RWPE1 (cell line): Measurements from ENCODE around the gene BAIAP2L2.

Experiments used
- CTCF ChIA-PET: fragments of 350-600 bp; sonication (Branson Sonifier 250); formaldehyde crosslinking; extraction: SDS; loops from one replicate; lab custom pipeline; 2021; lab: Yijun Ruan, JAX
- POLR2A ChIA-PET: fragments of 400-600 bp; formaldehyde crosslinking; extraction: SDS; loops from one replicate; lab custom pipeline; 2020; ENCODE audit warnings: antibody characterized with exemption; ENCODE audit not compliant: low non-redundant PET; lab: Yijun Ruan, JAX
- DNase-seq: peaks from one replicate; pipeline ENCODE4 v3.0.0; 2012; ENCODE audit warnings: low spot score
- H3K27ac ChIP-seq: fragments of 450-650 bp; 2 replicates; pipeline ENCODE4 v1.5.1; 2017
- CTCF ChIP-seq: fragments of 450-650 bp; conservative IDR thresholded peaks from 2 replicates; pipeline ENCODE4 v1.5.1; 2017; ENCODE audit warnings: low read depth, mild to moderate bottlenecking

The BAIAP2L2 gene

DNA sequence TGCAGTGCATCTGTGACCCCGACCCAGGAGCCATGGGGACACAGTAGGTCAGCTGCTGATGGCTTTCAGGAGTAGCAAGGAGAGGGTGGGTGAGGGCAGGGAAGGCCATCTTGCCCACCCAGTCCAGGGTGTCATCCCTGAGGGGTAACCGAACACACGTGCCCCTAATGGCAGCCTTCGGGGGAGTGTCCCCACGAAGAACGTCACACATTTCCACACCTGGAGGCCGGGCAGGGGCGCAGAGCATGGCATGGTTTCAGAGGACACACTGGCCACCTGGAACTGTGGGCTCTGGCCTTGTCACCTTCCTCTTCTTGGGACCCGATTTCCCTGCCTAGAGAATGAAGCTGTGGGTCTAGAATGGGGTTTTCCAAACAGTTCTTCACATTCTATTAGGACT, 19.4 kb upstream of the BAIAP2L2 start:
- no peak for TF ChIP-seq CTCF
- ChIA-PET CTCF (interaction anchor here (0.7 kb wide), 1 partner anchor 17 kb away, joined by 3 read pairs; no protein-coding TSS in a partner anchor), POLR2A (no interaction called here)
- 0 out of 2 replicates have a peak overlapping the region, but pooled peaks have one; percentile 8 for H3K27ac ChIP-seq
- DNase-seq, result no peak

DNA sequence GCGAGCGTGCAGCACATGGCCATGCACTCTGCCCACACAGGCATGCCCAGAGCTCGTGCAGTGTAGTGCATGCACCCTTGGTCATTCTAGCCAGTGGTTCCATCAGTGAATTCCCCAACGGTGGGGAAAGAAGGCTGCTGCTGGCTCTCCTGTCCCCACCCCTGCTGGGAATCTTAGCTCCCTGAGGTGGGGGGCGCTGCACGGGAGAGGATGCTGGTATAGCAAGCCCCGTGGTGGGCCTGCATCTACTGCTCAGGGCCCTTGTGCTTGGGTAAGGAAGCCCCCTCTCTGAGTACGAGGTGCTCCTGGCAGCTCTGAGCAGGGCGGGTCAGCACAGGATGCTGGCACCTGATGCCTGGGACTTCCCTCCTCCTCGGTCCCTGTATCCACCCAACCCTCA, 18.5 kb upstream of the BAIAP2L2 start:
- H3K27ac ChIP-seq, result no peak overlapping the region
- no peak for DNase-seq
- ChIA-PET POLR2A (no interaction called here), CTCF (interaction anchor here (0.5 kb wide), 1 partner anchor 523 kb away, joined by 5 read pairs; no protein-coding TSS in a partner anchor)
- TF ChIP-seq CTCF, result no peak

GRCh38 chr22:38127869-38128268, 17.4 kb upstream of the BAIAP2L2 start:
- no peak for TF ChIP-seq CTCF
- POLR2A ChIA-PET, result no interaction called here
- DNase-seq, result no peak
- no peak overlapping the region; the same call in 1 of the 2 replicates for H3K27ac ChIP-seq
- CTCF ChIA-PET, result no interaction called here

DNA sequence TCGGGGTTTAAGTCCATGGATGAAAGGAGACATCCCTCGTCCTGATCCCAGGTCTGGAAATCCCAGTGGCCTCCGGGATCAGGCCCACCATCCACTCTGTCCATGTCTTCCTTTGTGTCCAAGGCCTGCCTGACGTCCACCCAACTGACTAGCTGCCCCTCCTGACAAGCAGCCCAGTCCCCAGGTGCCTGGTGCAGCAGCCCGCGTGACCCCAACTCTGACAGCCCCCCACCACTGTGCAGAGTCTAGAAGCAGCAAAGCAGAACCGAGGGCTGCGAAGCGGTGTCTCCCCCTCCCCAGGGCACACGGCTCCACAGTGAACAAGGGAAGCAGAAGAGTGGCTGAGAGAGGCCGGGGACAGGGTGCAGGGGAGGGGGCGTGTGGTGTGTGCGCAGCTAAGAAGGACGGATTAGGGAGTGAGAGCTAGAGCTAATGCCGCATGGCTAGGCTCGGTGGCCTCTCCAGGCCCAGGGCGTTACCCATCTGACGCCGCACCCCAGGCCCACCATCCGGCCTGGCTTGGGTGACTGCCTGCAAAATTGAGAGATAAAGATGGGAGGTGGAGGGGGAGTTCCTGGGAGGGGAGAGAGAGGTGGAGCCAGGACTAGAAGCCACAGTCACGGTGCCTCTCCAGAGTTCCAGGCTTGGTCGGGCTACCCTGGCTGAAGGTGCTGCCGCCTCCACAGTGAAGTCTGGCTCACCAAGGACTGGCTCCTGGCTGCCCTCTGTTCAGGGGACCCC, 16.6 kb upstream of the BAIAP2L2 start:
- CTCF ChIA-PET, result no interaction called here
- no peak overlapping the region; the same call in 1 of the 2 replicates for H3K27ac ChIP-seq
- DNase-seq, result no peak
- POLR2A ChIA-PET, result no interaction called here
- no peak for TF ChIP-seq CTCF

GRCh38 chr22:38125751-38126201, 15.3 kb upstream of the BAIAP2L2 start:
- TF ChIP-seq CTCF, result no peak
- POLR2A ChIA-PET, result no interaction called here
- H3K27ac ChIP-seq, result peak overlapping the region; percentile 72
- no peak for DNase-seq
- CTCF ChIA-PET, result no interaction called here

DNA sequence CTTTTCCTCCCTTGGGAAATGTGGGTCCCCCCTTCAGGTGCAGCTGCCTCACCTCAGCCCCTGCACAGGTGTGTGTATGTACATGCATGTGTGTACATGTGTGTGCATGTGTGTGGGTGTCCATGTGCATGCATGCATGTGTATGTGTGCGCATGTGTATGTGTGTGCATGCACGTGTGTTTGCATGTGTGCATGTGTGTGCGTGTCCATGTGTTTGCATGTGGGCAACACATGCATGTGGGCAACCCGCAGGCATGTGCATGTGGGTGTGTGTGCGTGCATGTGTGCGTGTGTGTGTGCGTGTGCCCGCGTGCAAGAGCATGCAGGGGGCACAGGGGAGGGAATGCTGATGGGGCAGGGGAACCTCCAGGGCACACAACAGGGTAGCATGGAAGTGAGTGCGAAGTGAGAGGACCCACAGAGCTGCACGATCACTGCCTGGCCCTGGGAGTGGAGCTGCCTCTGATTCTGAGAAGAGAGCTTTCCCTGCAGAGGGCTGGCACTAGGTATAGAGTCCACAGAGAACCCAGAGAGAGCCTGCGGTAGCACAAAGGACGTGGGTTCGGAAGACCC, 14.6 kb upstream of the BAIAP2L2 start:
- peak overlapping the region; percentile 72 for H3K27ac ChIP-seq
- no peak for DNase-seq
- POLR2A ChIA-PET, result no interaction called here
- CTCF ChIA-PET, result no interaction called here
- no peak for TF ChIP-seq CTCF
